Loucy (cell line): Measurements from ENCODE around the gene MIPEP.

ENCODE experiments used
- H2AFZ ChIP-seq: fragments of 200-600 bp; sonication (generic); 2 replicates; pipeline ENCODE4 v1.6.0; 2016; ENCODE audit warnings: antibody characterized with exemption, mild to moderate bottlenecking, low read length, moderate library complexity
- H3F3A ChIP-seq: fragments of 200-600 bp; 2 replicates; pipeline ENCODE4 v1.6.0; 2016; ENCODE audit warnings: antibody characterized with exemption, low read depth, mild to moderate bottlenecking
- H3K27me3 ChIP-seq: fragments of 200-600 bp; sonication (generic); 2 replicates; pipeline ENCODE4 v1.6.1; 2014; ENCODE audit warnings: low read length, mild to moderate bottlenecking; ENCODE audit not compliant: insufficient read depth, poor library complexity, severe bottlenecking
- H3K36me3 ChIP-seq: fragments of 200-600 bp; sonication (generic); 2 replicates; pipeline ENCODE4 v1.6.1; 2016; ENCODE audit warnings: low read length; ENCODE audit not compliant: insufficient read depth
- H3K4me1 ChIP-seq: fragments of 200-600 bp; sonication (generic); 2 replicates; pipeline ENCODE4 v1.5.1; 2014; ENCODE audit warnings: low read length, mild to moderate bottlenecking; ENCODE audit not compliant: insufficient read depth, poor library complexity, severe bottlenecking
- H3K4me2 ChIP-seq: fragments of 200-600 bp; sonication (generic); 2 replicates; pipeline ENCODE4 v1.6.0; 2014; ENCODE audit warnings: antibody characterized with exemption, low read length, low read depth, mild to moderate bottlenecking; ENCODE audit not compliant: poor library complexity, severe bottlenecking
- H3K4me3 ChIP-seq: fragments of 200-600 bp; sonication (generic); 2 replicates; pipeline ENCODE4 v1.5.1; 2014; ENCODE audit warnings: low read length, mild to moderate bottlenecking, mixed read lengths; ENCODE audit not compliant: poor library complexity, severe bottlenecking
- H3K79me2 ChIP-seq: fragments of 200-600 bp; sonication (generic); 2 replicates; pipeline ENCODE4 v1.6.1; 2014; ENCODE audit warnings: low read length; ENCODE audit not compliant: insufficient read depth
- H3K9ac ChIP-seq: fragments of 200-600 bp; sonication (generic); 2 replicates; pipeline ENCODE4 v1.6.0; 2014; ENCODE audit warnings: mild to moderate bottlenecking, low read depth, low read length, moderate library complexity; ENCODE audit not compliant: poor library complexity, severe bottlenecking
- H3K9me2 ChIP-seq: fragments of 200-600 bp; sonication (generic); replicated peaks from 2 replicates; pipeline ENCODE4 v1.6.1; 2016; ENCODE audit warnings: low read depth, low read length, mixed read lengths
- H3K9me3 ChIP-seq: fragments of 200-600 bp; sonication (generic); 2 replicates; pipeline ENCODE4 v1.6.1; 2014; ENCODE audit warnings: mild to moderate bottlenecking, antibody characterized with exemption, low read length, low read depth; ENCODE audit not compliant: insufficient read depth
- H4K20me1 ChIP-seq: fragments of 200-600 bp; sonication (generic); 2 replicates; pipeline ENCODE4 v1.6.0; 2014; ENCODE audit warnings: antibody characterized with exemption, low read length, mild to moderate bottlenecking; ENCODE audit not compliant: insufficient read depth, poor library complexity, severe bottlenecking
- CTCF ChIP-seq: fragments of 200-600 bp; sonication (generic); conservative IDR thresholded peaks from 2 replicates; pipeline ENCODE4 v1.5.1; 2014; ENCODE audit warnings: mild to moderate bottlenecking, antibody characterized with exemption, low read length
- EZH2phosphoT487 ChIP-seq: fragments of 200-600 bp; IDR thresholded peaks from 2 replicates; pipeline ENCODE4 v1.6.1; 2018; ENCODE audit warnings: antibody characterized with exemption, mild to moderate bottlenecking, moderate library complexity, borderline replicate concordance

MIPEP gene

GRCh38 chr13:23740002-23740401 is 149.2 kb downstream of the MIPEP start:
- H2AFZ ChIP-seq: no peak overlapping the region

GRCh38 chr13:23739596-23739995 is 149.6 kb downstream of the MIPEP start:
- no peaks in the 10 kb centered on the region for H3K79me2 ChIP-seq
- 0 out of 2 replicates have a peak, but pooled peaks cover 3% of the 10 kb centered on the region for H3F3A ChIP-seq
- H3K36me3 ChIP-seq: no peaks in the 10 kb centered on the region
- no peak for TF ChIP-seq EZH2phosphoT487
- no peak overlapping the region for H2AFZ ChIP-seq
- peaks cover 13% of the 10 kb centered on the region for H3K4me1 ChIP-seq
- no peak overlapping the region for H3K9ac ChIP-seq
- no peaks in the 10 kb centered on the region for H4K20me1 ChIP-seq
- H3K4me2 ChIP-seq: no peak overlapping the region
- H3K27me3 ChIP-seq: no peaks in the 10 kb centered on the region
- H3K9me2 ChIP-seq: no peaks in the 10 kb centered on the region
- H3K4me3 ChIP-seq: no peak overlapping the region
- no peaks in the 10 kb centered on the region for H3K9me3 ChIP-seq

More at GRCh38 chr13:23740002-23740401, 149.2 kb downstream of the MIPEP start:
- no peaks in the 10 kb centered on the region for H4K20me1 ChIP-seq
- H3K9me2 ChIP-seq: no peaks in the 10 kb centered on the region
- no peak overlapping the region for H3K4me2 ChIP-seq
- peaks cover 13% of the 10 kb centered on the region for H3K4me1 ChIP-seq
- no peak overlapping the region for H3K4me3 ChIP-seq
- no peaks in the 10 kb centered on the region for H3K36me3 ChIP-seq
- H3K79me2 ChIP-seq: no peaks in the 10 kb centered on the region
- H3K9ac ChIP-seq: no peak overlapping the region
- no peaks in the 10 kb centered on the region for H3K9me3 ChIP-seq
- H3K27me3 ChIP-seq: no peaks in the 10 kb centered on the region
- 0 out of 2 replicates have a peak, but pooled peaks cover 3% of the 10 kb centered on the region for H3F3A ChIP-seq
- TF ChIP-seq EZH2phosphoT487: no peak
- TF ChIP-seq CTCF: no peak

- no peak overlapping the region for H2AFZ ChIP-seq
- no peaks in the 10 kb centered on the region for H3K27me3 ChIP-seq
- H3K36me3 ChIP-seq: no peaks in the 10 kb centered on the region
- H3K9ac ChIP-seq: no peak overlapping the region
- no peaks in the 10 kb centered on the region for H3K9me2 ChIP-seq
- no peak overlapping the region for H3K4me3 ChIP-seq
- H3K4me2 ChIP-seq: no peak overlapping the region
- TF ChIP-seq CTCF (no peak), EZH2phosphoT487 (no peak)
- no peaks in the 10 kb centered on the region for H4K20me1 ChIP-seq
- H3K4me1 ChIP-seq: no peaks in the 10 kb centered on the region
- H3F3A ChIP-seq: no peaks in the 10 kb centered on the region
- H3K9me3 ChIP-seq: no peaks in the 10 kb centered on the region
- no peaks in the 10 kb centered on the region for H3K79me2 ChIP-seq
These were observed 152.7 kb downstream of the MIPEP start for GRCh38 chr13:23736541-23736940.

GRCh38 chr13:23735329-23735728 is 153.9 kb downstream of the MIPEP start:
- no peak for TF ChIP-seq CTCF
- Histone ChIP-seq H2AFZ (no peak overlapping the region), H3K79me2 (no peaks in the 10 kb centered on the region), H3K4me2 (no peak overlapping the region), H3K36me3 (no peaks in the 10 kb centered on the region), H3K27me3 (no peaks in the 10 kb centered on the region), H4K20me1 (no peaks in the 10 kb centered on the region), H3F3A (no peaks in the 10 kb centered on the region), H3K9me2 (no peaks in the 10 kb centered on the region), H3K9ac (no peak overlapping the region), H3K4me1 (no peaks in the 10 kb centered on the region), H3K9me3 (no peaks in the 10 kb centered on the region), H3K4me3 (no peak overlapping the region)
